DOHH2 (cell line): Measurements from ENCODE around the gene SELENOS.

ENCODE experiments used
- H3F3A ChIP-seq: fragments of 200-600 bp; sonication (generic), shearing (Covaris generic); 2 replicates; pipeline ENCODE4 v1.6.0; 2016; ENCODE audit warnings: antibody characterized with exemption, mild to moderate bottlenecking; ENCODE audit not compliant: control insufficient read depth, insufficient read depth
- H3K27ac ChIP-seq: fragments of 200-600 bp; sonication (generic); 2 replicates; pipeline ENCODE4 v1.5.1; 2014; ENCODE audit warnings: low read depth, mild to moderate bottlenecking, low read length, moderate library complexity
- H3K27me3 ChIP-seq: fragments of 200-600 bp; sonication (generic); 2 replicates; pipeline ENCODE4 v1.6.1; 2014; ENCODE audit warnings: mild to moderate bottlenecking, low read length, mixed read lengths; ENCODE audit not compliant: control insufficient read depth
- H3K36me3 ChIP-seq: fragments of 200-600 bp; sonication (generic); 2 replicates; pipeline ENCODE4 v1.6.1; 2014; ENCODE audit warnings: mild to moderate bottlenecking, low read length, moderate library complexity, mixed read lengths; ENCODE audit not compliant: control insufficient read depth
- H3K4me1 ChIP-seq: fragments of 200-600 bp; sonication (generic); 2 replicates; pipeline ENCODE4 v1.6.1; 2014; ENCODE audit warnings: mild to moderate bottlenecking, low read length, mixed read lengths; ENCODE audit not compliant: control insufficient read depth
- H3K4me2 ChIP-seq: fragments of 200-600 bp; sonication (generic); 2 replicates; pipeline ENCODE4 v1.6.0; 2014; ENCODE audit warnings: mild to moderate bottlenecking, low read length, moderate library complexity
- H3K4me3 ChIP-seq: fragments of 200-600 bp; sonication (generic); 2 replicates; pipeline ENCODE4 v1.5.1; 2014; ENCODE audit warnings: mild to moderate bottlenecking, low read length, mixed read lengths
- H3K79me2 ChIP-seq: fragments of 200-600 bp; sonication (generic); 2 replicates; pipeline ENCODE4 v1.6.1; 2014; ENCODE audit warnings: mild to moderate bottlenecking, low read length, mixed read lengths; ENCODE audit not compliant: control insufficient read depth
- H3K9me2 ChIP-seq: fragments of 200-600 bp; sonication (generic); replicated peaks from 2 replicates; pipeline ENCODE4 v1.6.1; 2014; ENCODE audit warnings: mild to moderate bottlenecking, low read length, mixed read lengths; ENCODE audit not compliant: control insufficient read depth
- H3K9me3 ChIP-seq: fragments of 200-600 bp; sonication (generic); 2 replicates; pipeline ENCODE4 v1.6.1; 2014; ENCODE audit warnings: antibody characterized with exemption, low read length, mixed read lengths; ENCODE audit not compliant: control insufficient read depth, insufficient read depth
- H4K20me1 ChIP-seq: fragments of 200-600 bp; sonication (generic); 2 replicates; pipeline ENCODE4 v1.6.0; 2014; ENCODE audit warnings: low read depth, mild to moderate bottlenecking, antibody characterized with exemption, low read length, moderate library complexity; ENCODE audit not compliant: control insufficient read depth, insufficient read depth
- EZH2phosphoT487 ChIP-seq: fragments of 200-600 bp; sonication (generic); IDR thresholded peaks from 2 replicates; pipeline ENCODE4 v1.6.1; 2017; ENCODE audit warnings: borderline replicate concordance, mild to moderate bottlenecking, antibody characterized with exemption, low read length, moderate library complexity, mixed read lengths
- TF ChIP-seq, protein P1 (sequence below): fragments of 200-600 bp; sonication (generic); IDR thresholded peaks from one replicate; pipeline ENCODE4 v1.5.1; 2014; ENCODE audit warnings: antibody characterized with exemption, mild to moderate bottlenecking, low read depth, low read length; ENCODE audit not compliant: poor library complexity, severe bottlenecking

SELENOS gene

GRCh38 chr15:101307048-101307896, 30.0 kb upstream of the SELENOS start:
- TF ChIP-seq EZH2phosphoT487: no peak
- TF ChIP-seq, protein P1, sequence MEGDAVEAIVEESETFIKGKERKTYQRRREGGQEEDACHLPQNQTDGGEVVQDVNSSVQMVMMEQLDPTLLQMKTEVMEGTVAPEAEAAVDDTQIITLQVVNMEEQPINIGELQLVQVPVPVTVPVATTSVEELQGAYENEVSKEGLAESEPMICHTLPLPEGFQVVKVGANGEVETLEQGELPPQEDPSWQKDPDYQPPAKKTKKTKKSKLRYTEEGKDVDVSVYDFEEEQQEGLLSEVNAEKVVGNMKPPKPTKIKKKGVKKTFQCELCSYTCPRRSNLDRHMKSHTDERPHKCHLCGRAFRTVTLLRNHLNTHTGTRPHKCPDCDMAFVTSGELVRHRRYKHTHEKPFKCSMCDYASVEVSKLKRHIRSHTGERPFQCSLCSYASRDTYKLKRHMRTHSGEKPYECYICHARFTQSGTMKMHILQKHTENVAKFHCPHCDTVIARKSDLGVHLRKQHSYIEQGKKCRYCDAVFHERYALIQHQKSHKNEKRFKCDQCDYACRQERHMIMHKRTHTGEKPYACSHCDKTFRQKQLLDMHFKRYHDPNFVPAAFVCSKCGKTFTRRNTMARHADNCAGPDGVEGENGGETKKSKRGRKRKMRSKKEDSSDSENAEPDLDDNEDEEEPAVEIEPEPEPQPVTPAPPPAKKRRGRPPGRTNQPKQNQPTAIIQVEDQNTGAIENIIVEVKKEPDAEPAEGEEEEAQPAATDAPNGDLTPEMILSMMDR: no peak
- Histone ChIP-seq H4K20me1 (no peaks in the 10 kb centered on the region), H3K36me3 (no peaks in the 10 kb centered on the region), H3K79me2 (no peaks in the 10 kb centered on the region), H3K27me3 (no peaks in the 10 kb centered on the region), H3K4me1 (no peaks in the 10 kb centered on the region), H3K4me3 (no peak overlapping the region), H3K9me3 (no peaks in the 10 kb centered on the region), H3K9me2 (no peaks in the 10 kb centered on the region), H3F3A (no peaks in the 10 kb centered on the region), H3K27ac (no peak overlapping the region), H3K4me2 (no peak overlapping the region)

DNA sequence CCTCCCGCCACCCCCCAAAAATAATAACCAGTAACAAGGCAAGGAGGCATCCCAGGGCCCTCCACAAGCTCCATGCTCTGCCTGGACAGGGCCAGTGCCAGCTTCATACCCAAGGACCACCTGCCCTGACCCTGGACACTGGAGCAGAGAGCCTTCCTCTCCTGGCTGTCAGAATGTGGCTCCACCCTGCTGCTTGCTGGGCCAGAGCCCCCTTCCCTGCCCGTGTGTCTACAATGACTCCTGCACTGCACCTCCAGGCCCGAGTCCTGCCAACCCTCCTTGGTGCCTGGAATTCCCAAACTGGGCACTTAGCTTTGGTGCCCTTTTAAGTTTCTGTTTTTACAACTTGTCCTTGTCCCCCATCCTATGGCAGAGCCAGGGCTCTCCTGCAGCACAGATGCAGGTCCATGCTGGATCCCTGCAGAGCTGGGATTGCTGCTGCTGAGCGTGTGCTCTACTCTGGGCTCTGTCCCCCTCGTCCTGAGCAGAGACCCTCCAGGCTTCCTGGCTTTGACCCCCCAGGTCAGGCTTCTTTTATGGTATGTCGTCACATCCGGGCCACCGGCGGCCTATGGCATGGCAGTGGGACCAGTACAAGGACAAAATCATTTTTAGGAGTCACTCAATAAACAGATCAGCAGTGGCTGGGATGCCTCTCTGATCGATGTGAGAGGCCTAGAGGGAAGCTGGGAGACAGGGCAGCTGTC, 29.2 kb upstream of the SELENOS start:
- no peak overlapping the region for H3K4me3 ChIP-seq
- H3K27me3 ChIP-seq: no peaks in the 10 kb centered on the region
- no peaks in the 10 kb centered on the region for H3K4me1 ChIP-seq
- H3K9me2 ChIP-seq: no peaks in the 10 kb centered on the region
- H4K20me1 ChIP-seq: no peaks in the 10 kb centered on the region
- no peaks in the 10 kb centered on the region for H3K36me3 ChIP-seq
- H3K27ac ChIP-seq: no peak overlapping the region
- H3K4me2 ChIP-seq: no peak overlapping the region
- H3K79me2 ChIP-seq: no peaks in the 10 kb centered on the region
- H3K9me3 ChIP-seq: no peaks in the 10 kb centered on the region
- H3F3A ChIP-seq: no peaks in the 10 kb centered on the region
- TF ChIP-seq EZH2phosphoT487: no peak
- TF ChIP-seq, protein P1: no peak

GRCh38 chr15:101305820-101306255, 28.6 kb upstream of the SELENOS start:
- TF ChIP-seq EZH2phosphoT487: no peak
- TF ChIP-seq, protein P1: no peak

More at GRCh38 chr15:101305820-101306255, 28.6 kb upstream of the SELENOS start:
- Histone ChIP-seq H3K4me2 (no peak overlapping the region), H3K4me1 (no peaks in the 10 kb centered on the region), H3F3A (no peaks in the 10 kb centered on the region), H3K27me3 (no peaks in the 10 kb centered on the region), H3K36me3 (no peaks in the 10 kb centered on the region), H3K27ac (no peak overlapping the region), H4K20me1 (no peaks in the 10 kb centered on the region), H3K79me2 (no peaks in the 10 kb centered on the region), H3K4me3 (no peak overlapping the region), H3K9me2 (no peaks in the 10 kb centered on the region), H3K9me3 (no peaks in the 10 kb centered on the region)
